ENCODE results near the gene GPR4. TPM values are rescaled to one million over a fixed set of nuclear protein-coding genes. Genes with fewer than 3 reads are reported as not detected.

Gene GPR4
- total and polyA plus RNA-seq, 2 of the 4 experiments (the other 2 are of a cell fraction), result 0.02 TPM; not detected in 1

GRCh38 chr19:45645068-45645630, 43.1 kb upstream of the GPR4 start:
- dilution Hi-C loops (cut with HindIII; ENCODE audit: low sequenced_read_pairs, unreplicated experiment), result no loop called here
- intact Hi-C loops (cut with micrococcal nuclease), result no loop called here
- Histone ChIP-seq H3K56ac (ENCODE audit: extremely low read depth, insufficient read depth, low read length) (no peak overlapping the region), H3K9ac (ENCODE audit: low read depth, low read length) (no peak overlapping the region), H3K4me2 (ENCODE audit: low read depth, low read length) (peak overlapping the region; percentile 67; the same call in 1 of the 2 replicates), H2BK120ac (ENCODE audit: low read depth, low read length) (no peak overlapping the region), H2BK20ac (ENCODE audit: low read depth, low read length) (no peak overlapping the region), H3K79me1 (ENCODE audit: low read depth in 1 of 2, low read length in 2 of 2) (0 out of 4 replicates have a peak, but pooled peaks cover 0 to 5% of the 10 kb centered on the region in 2 experiments), H3K14ac (replicated peaks; ENCODE audit: low read depth, low read length) (no peak overlapping the region), H3K9me1 (ENCODE audit: insufficient read depth, low read length) (no peaks in the 10 kb centered on the region), H3K27me3 (ENCODE audit: control insufficient read depth, insufficient read depth, low read length) (no peaks in the 10 kb centered on the region; the same call in 1 of the 2 replicates), H4K91ac (ENCODE audit: insufficient read depth, low read depth, low read length) (no peak overlapping the region), H2AK5ac (ENCODE audit: low read depth, low read length) (peak overlapping the region; percentile 43; the same call in 1 of the 2 replicates), H3K4ac (ENCODE audit: low read depth, low read length) (no peak overlapping the region), H3K4me3 (ENCODE audit: insufficient read depth, low read depth, low read length) (peak overlapping the region; percentile 44), H2BK5ac (ENCODE audit: low read depth, low read length, poor library complexity, severe bottlenecking) (no peak overlapping the region), H3K36me3 (ENCODE audit: control insufficient read depth, insufficient read depth, low read length) (no peaks in the 10 kb centered on the region), H3K18ac (ENCODE audit: low read depth, low read length) (no peak overlapping the region), H3K9me3 (ENCODE audit: control insufficient read depth, insufficient read depth, low read length) (no peaks in the 10 kb centered on the region), H3K23ac (ENCODE audit: low read depth, low read length) (no peak overlapping the region), H2BK15ac (ENCODE audit: low read depth, low read length) (no peak overlapping the region), H4K8ac (ENCODE audit: low read depth in 2 of 2, low read length in 2 of 2) (no peak overlapping the region), H4K5ac (ENCODE audit: low read depth, low read length) (no peak overlapping the region), H3K4me1 (ENCODE audit: control insufficient read depth, insufficient read depth, low read length) (peaks cover 10% of the 10 kb centered on the region), H3K27ac (ENCODE audit: insufficient read depth, low read length) (no peak overlapping the region), H2AFZ (replicated peaks; ENCODE audit: low read length, poor library complexity) (peak overlapping the region; percentile 84), H2AK9ac (replicated peaks; ENCODE audit: low read depth, low read length, poor library complexity) (no peak overlapping the region), H4K20me1 (ENCODE audit: insufficient read depth, low read length) (peaks cover 3% of the 10 kb centered on the region; the same call in 1 of the 2 replicates)
- no peak for TF ChIP-seq RAD21 (IDR thresholded peaks at IDR 0.05; ENCODE audit: low read length)
- TF ChIP-seq NFE2L2 (IDR thresholded peaks at IDR 0.05; ENCODE audit: low read depth, low read length), result no peak
- no peak for TF ChIP-seq POLR2A (IDR thresholded peaks at IDR 0.05; ENCODE audit: low read depth, low read length)
- TF ChIP-seq CTCF (conservative IDR thresholded peaks at IDR 0.05; ENCODE audit: low read depth, low read length), result no peak
- TF ChIP-seq RCOR1 (IDR thresholded peaks at IDR 0.05; ENCODE audit: insufficient replicate concordance, low read length), result no peak
- no peak for TF ChIP-seq MAZ (IDR thresholded peaks at IDR 0.05; ENCODE audit: borderline replicate concordance, low read depth, low read length)
- no peak for TF ChIP-seq MAFK (IDR thresholded peaks at IDR 0.05; ENCODE audit: low read depth, low read length)
- TF ChIP-seq SMC3 (IDR thresholded peaks at IDR 0.05; ENCODE audit: low read depth, low read length), result no peak
- TF ChIP-seq ELK1 (IDR thresholded peaks at IDR 0.05; ENCODE audit: borderline replicate concordance, low read depth, low read length), result no peak
- TF ChIP-seq USF2 (IDR thresholded peaks at IDR 0.05; ENCODE audit: low read depth, low read length), result no peak
- TF ChIP-seq RFX5 (IDR thresholded peaks at IDR 0.05; ENCODE audit: low read depth, low read length), result no peak
- TF ChIP-seq BHLHE40 (IDR thresholded peaks at IDR 0.05; ENCODE audit: low read depth, low read length), result no peak
- TF ChIP-seq MXI1 (IDR thresholded peaks at IDR 0.05; ENCODE audit: borderline replicate concordance, low read depth, low read length), result no peak
- no peak for TF ChIP-seq FOS (IDR thresholded peaks at IDR 0.05; ENCODE audit: low read depth, low read length)
- no peak for TF ChIP-seq CHD1 (IDR thresholded peaks at IDR 0.05; ENCODE audit: low read depth, low read length)
- no peak for TF ChIP-seq CEBPB (IDR thresholded peaks at IDR 0.05; ENCODE audit: low read depth, low read length)
- POLR2A ChIA-PET (ENCODE audit: unreplicated experiment), result no interaction called here
- ATAC-seq (ENCODE audit: low read depth), result peak; percentile 3
- in situ Hi-C loops (cut with MboI; ENCODE audit: low sequenced_read_pairs), result loop anchor here (10.0 kb wide), 1 partner anchor 120 kb away; no protein-coding TSS in a partner anchor
- CTCF ChIA-PET, result no interaction called here
- no peak for DNase-seq
- 13% methylated on average over 14 of the region's 35 CpGs; no CpG with 5 or more reads in 1 of the 2 experiments for WGBS, 2 experiments (ENCODE audit: extremely low coverage in 2 of 2, insufficient read length in 1 of 2)
- BruUV-seq (replicated peaks), result no TSS peak
